NCI-H1048 (cell line): Measurements from ENCODE around the gene ABCA13.

ENCODE experiments used
- DNase-seq: peaks from one replicate; lab custom pipeline; 2025; lab: John Stamatoyannopoulos, UW

The ABCA13 gene

GRCh38 chr7:48380921-48381320 is 209.7 kb downstream of the ABCA13 start:
- no peak for DNase-seq

- DNase-seq, result no peak
These were observed 210.3 kb downstream of the ABCA13 start for GRCh38 chr7:48381571-48381970.

DNA sequence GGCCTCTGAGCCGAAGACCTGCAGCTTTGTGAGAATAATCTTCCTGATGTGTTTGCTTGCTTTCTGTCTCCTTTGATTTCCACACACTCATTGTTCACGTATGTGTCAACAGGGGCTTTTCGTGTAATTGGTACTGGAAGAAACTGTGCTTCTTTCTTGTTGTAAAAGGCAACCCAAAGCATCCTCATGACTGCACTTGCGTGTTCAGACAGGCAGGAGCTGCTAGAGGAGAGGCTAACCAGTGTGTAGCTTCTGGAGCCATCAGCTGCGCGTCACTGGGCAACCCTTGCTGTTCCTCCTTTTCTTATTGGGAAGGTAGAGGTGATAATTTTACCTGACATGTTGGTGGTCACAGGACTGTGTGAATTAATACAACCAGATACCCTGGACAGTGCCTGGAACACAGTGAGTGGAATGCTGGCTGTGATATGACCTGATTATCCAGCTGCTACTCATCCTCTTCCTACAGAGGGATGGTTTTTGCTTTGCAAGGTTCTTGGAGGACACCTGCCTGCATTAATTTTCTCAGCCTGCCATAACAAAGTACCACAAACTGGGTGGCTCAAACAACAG is 213.0 kb downstream of the ABCA13 start:
- DNase-seq, result no peak

GRCh38 chr7:48387932-48388331 is 216.7 kb downstream of the ABCA13 start:
- DNase-seq, result no peak

GRCh38 chr7:48388911-48389310 is 217.7 kb downstream of the ABCA13 start:
- DNase-seq, result no peak

- no peak for DNase-seq
These were observed 218.7 kb downstream of the ABCA13 start for GRCh38 chr7:48389977-48390376.

DNA sequence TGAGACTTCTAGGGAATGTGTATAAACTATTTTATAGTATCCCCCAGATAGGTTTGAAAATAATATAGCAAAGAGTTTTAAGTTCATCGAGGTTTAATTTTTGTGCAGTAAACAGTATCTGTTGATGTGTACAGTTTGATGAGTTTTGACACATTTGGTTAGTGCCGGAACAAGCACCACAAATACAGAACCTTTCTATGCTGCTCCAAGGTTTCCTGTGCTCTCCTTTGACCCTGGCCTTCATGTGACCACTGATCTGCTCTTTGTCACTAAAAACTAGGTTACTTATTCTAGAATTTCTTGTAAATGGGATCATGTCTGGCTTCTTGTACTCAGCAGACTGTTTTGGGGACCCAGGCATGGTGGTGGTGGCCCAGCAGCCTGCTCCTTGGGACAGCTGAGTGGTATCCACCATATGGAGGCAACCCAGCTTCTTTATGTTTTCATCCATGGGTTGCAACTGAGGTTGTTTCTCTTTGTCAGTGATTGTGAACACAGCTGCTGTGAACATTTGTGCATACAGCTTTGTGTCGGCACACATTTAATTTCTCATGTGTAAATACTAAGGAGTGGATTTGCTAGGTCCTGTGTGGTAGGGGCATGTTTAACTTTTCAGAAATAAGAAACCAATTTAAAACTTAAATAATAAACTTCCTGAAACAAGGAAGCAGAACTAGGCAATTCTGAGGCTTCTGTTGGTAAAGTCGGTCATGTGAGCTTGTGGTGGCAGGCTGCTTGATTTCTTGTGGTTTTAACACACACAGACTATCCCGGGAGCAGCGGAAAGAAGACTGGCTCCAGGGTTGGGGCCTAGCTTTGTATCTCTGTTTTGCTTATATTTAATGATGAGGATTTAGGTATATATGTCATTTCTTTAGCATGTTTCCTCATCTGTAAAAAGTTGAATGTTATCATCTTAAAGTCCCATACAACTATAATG is 219.4 kb downstream of the ABCA13 start:
- DNase-seq, result no peak

DNA sequence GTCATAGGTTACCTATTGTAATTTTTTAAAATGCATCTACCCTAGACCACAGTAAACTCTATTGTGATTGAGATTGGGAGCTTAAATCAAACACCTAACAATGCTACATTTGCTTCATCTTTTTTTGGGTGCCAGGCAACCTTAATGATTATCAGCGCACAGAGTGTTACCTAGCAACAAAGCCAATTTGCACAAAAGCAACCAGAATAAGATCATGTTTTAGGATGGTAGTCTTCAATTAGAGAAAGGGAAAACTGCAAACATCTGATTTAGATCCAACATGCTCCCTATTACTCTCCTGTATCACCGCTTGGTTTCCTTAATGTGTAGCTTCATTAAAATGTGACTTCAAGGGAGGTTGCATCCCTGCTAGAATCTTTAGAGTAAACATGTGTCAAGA is 226.9 kb downstream of the ABCA13 start:
- no peak for DNase-seq

GRCh38 chr7:48402721-48403120 is 231.5 kb downstream of the ABCA13 start:
- DNase-seq, result no peak

GRCh38 chr7:48408731-48409130 is 237.5 kb downstream of the ABCA13 start:
- DNase-seq, result no peak

GRCh38 chr7:48411619-48412018 is 240.4 kb downstream of the ABCA13 start:
- DNase-seq, result no peak

GRCh38 chr7:48414011-48414732 is 242.9 kb downstream of the ABCA13 start:
- DNase-seq, result no peak

- DNase-seq, result no peak
These were observed 245.2 kb downstream of the ABCA13 start for GRCh38 chr7:48416327-48416908.

GRCh38 chr7:48419401-48419800 is 248.1 kb downstream of the ABCA13 start:
- no peak for DNase-seq

- no peak for DNase-seq
These were observed 248.9 kb downstream of the ABCA13 start for GRCh38 chr7:48420206-48420605.

DNA sequence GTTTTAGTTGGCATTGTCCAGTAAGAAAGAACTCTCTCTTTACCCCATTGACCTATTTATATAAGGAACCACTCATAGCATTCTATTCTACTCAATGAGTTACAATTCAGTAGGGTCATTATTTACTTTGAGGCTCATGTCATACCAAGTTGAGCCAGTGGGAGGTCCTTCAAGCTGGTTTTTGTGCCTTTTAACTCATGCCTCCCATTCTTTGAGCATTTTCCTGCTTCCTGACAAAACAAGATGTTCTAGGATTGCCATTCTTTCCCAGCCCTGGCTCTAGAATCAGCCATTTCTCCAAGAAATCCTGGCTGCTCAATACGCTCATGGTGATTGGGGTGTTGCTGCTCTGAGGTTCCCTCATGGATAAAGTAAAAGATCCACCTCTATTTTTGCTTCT is 250.1 kb downstream of the ABCA13 start:
- no peak for DNase-seq

GRCh38 chr7:48424731-48425130 is 253.5 kb downstream of the ABCA13 start:
- DNase-seq, result no peak

GRCh38 chr7:48426331-48426965 is 255.2 kb downstream of the ABCA13 start:
- no peak for DNase-seq

- DNase-seq, result no peak
These were observed 255.8 kb downstream of the ABCA13 start for GRCh38 chr7:48426966-48427555.

GRCh38 chr7:48427671-48428070 is 256.4 kb downstream of the ABCA13 start:
- DNase-seq, result no peak

DNA sequence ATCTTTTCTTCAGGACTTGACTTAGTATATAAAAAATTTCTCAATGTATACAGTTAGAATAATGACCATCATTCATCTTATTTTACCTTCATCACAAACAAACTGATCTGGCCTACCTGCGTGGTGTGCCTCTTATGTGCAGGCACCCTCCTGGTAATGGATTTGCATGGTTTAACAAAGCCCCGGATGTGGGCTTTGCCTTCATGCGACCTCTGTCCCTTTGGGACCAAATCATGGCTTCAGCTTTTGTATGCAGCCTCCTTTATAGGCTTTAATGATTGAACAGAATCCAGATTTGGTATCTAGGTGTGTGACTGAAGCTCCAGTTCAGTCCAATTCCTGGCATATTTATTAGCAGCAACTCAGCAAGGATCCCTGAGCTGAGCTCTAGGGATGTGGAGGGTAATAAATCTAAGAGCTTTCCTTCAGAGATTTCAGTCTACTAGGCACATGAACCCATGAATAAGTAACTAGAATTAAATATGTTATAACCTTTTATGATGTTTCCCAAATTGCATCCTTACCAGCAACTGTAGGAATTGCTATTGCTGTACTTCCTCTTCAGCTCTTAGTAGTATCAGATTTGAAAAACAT is 256.9 kb downstream of the ABCA13 start:
- no peak for DNase-seq
